Raji (cell line): Measurements from ENCODE around the gene ZNF384.

ENCODE experiments used
- POLR2A ChIP-seq: IDR thresholded peaks from 2 replicates; pipeline ENCODE4 v1.6.1; 2011; ENCODE audit warnings: low read depth, low read length, control low read depth; ENCODE audit not compliant: insufficient read depth

Gene ZNF384

DNA sequence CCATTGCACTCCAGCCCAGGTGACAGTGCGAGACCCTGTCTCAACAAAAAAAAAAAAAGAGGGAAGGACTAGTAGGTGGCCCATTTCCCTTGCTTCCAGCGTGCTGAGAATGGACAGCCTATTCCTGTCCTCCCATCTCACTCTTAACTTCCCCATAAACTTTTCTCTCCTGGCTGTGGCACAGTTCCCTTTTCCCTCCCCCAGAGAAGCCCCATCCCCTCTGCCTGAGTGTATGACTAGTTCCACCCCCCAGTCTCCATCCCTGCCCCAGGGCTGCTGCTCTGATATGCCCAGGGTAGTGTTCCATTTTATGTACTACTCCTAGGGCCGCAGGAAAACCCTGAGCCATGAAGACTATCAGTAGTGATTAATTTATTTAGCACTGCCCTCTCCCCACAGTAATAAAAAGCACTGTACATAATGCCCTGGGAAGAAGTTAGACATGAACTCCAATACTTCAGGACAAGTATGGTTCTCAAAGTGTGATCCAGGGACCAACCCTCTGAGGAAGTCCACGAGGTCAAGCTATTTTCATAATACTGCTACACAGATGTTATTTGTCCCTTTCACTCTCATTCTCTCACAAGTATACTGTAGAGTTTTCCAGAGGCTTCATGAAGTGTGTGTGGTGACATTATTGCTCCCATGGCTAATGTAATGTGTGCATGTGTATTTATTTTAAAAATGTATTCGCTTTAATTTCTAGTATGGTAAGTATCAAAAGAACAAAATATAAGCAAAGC is 70.5 kb downstream of the ZNF384 start:
- no peak for TF ChIP-seq POLR2A
